Lower leg skin (tissue), 3 donors: ENCODE results near the gene RNF180.

Experiments
- CTCF ChIP-seq, 3 donors: fragments of 450-650 bp; IDR thresholded peaks; one replicate each; pipeline ENCODE4 v1.5.1; 2016; ENCODE audit warnings: antibody characterized with exemption in 3 of 3, mild to moderate bottlenecking in 3 of 3, moderate library complexity in 2 of 3
- POLR2A ChIP-seq, 2 donors: fragments of 450-650 bp; IDR thresholded peaks; one replicate each; pipeline ENCODE4 v1.6.1; 2016 to 2017; ENCODE audit warnings: antibody characterized with exemption in 2 of 2, mild to moderate bottlenecking in 1 of 2, moderate library complexity in 1 of 2

GRCh38 chr5:64213011-64213410 is 47.4 kb downstream of the RNF180 start:
- TF ChIP-seq CTCF (IDR thresholded peaks at IDR 0.05) (no peak), POLR2A (IDR thresholded peaks at IDR 0.05) (no peak)
